Panc1 (cell line): ENCODE measurements around the gene SMAD7. TPM values are rescaled to one million over a fixed set of nuclear protein-coding genes. Genes with fewer than 3 reads are reported as not detected.

Experiments used
- ATAC-seq: fragments of 200-7000 bp; cut with Tn5 transposase; 2 replicates; pipeline ENCODE4 v1.9.1; 2020; ENCODE audit warnings: mild to moderate bottlenecking, moderate library complexity
- BruUV-seq: library from RNA; stranded (reverse); fragments of 400-500 nt; replicated peaks from 2 replicates; lab custom pipeline; 2021; lab: Mats Ljungman, UMichigan
- CTCF ChIA-PET: fragments of 300-600 bp; sonication (Branson Sonifier 250); formaldehyde crosslinking; loops from one replicate; lab custom pipeline; 2022; ENCODE audit warnings: antibody characterized with exemption; lab: Charles Lee
- POLR2A ChIA-PET: fragments of 300-600 bp; sonication (Branson Sonifier 250); formaldehyde crosslinking; loops from one replicate; lab custom pipeline; 2022; ENCODE audit warnings: antibody characterized with exemption; lab: Charles Lee
- DNase-seq: peaks from one replicate; pipeline ENCODE4 v3.0.0-alpha.2; 2010; ENCODE audit warnings: low read depth, low spot score
- H3K27ac ChIP-seq: 2 replicates; pipeline ENCODE4 v1.5.1; 2011; ENCODE audit warnings: mild to moderate bottlenecking, low read length, inconsistent platforms
- H3K27me3 ChIP-seq: fragments of 200-500 bp; sonication (Bioruptor generic); 2 replicates; pipeline ENCODE4 v1.6.0; 2014; ENCODE audit warnings: low read length, inconsistent platforms; ENCODE audit not compliant: control insufficient read depth, insufficient read depth
- H3K36me3 ChIP-seq: fragments of 200-500 bp; sonication (Bioruptor generic); 2 replicates; pipeline ENCODE4 v1.5.1; 2014; ENCODE audit warnings: inconsistent platforms, mild to moderate bottlenecking, low read length, moderate library complexity; ENCODE audit not compliant: control insufficient read depth, insufficient read depth
- H3K4me1 ChIP-seq: 2 replicates; pipeline ENCODE4 v1.5.1; 2011; ENCODE audit warnings: inconsistent platforms, mild to moderate bottlenecking, low read length, moderate library complexity; ENCODE audit not compliant: control insufficient read depth, insufficient read depth
- H3K4me3 ChIP-seq, 2 experiments: 2 replicates each; pipeline ENCODE4 v1.5.1; 2011 to 2012; ENCODE audit warnings: low read depth in 2 of 2, low read length in 2 of 2, mild to moderate bottlenecking in 2 of 2, inconsistent platforms in 1 of 2, moderate library complexity in 1 of 2
- H3K9me3 ChIP-seq: fragments of 200-500 bp; sonication (Bioruptor generic); 2 replicates; pipeline ENCODE4 v1.5.1; 2014; ENCODE audit warnings: low read depth, mild to moderate bottlenecking, inconsistent platforms, low read length, moderate library complexity; ENCODE audit not compliant: control insufficient read depth, insufficient read depth
- CTCF ChIP-seq: fragments of 450-650 bp; IDR thresholded peaks from 2 replicates; pipeline ENCODE4 v1.5.1; 2017; ENCODE audit warnings: mild to moderate bottlenecking
- POLR2AphosphoS5 ChIP-seq: IDR thresholded peaks from 2 replicates; pipeline ENCODE4 v1.6.1; 2012; ENCODE audit warnings: mild to moderate bottlenecking, low read depth, low read length, moderate library complexity
- SIN3A ChIP-seq: IDR thresholded peaks from 2 replicates; pipeline ENCODE4 v1.6.1; 2012; ENCODE audit warnings: low read depth, mild to moderate bottlenecking, low read length, moderate library complexity, borderline replicate concordance; ENCODE audit not compliant: insufficient read depth
- TCF7L2 ChIP-seq: IDR thresholded peaks from 2 replicates; pipeline ENCODE4 v1.6.1; 2011; ENCODE audit warnings: mild to moderate bottlenecking, low read depth, low read length, inconsistent platforms
- in situ Hi-C: cut with HindIII; loops from 2 replicates; pipeline ENCODE4 v1.10.0; 2016; ENCODE audit warnings: low sequenced_read_pairs, low pct_unique_long_range_greater_than_20kb
- intact Hi-C: fragments of 100-400 bp; cut with micrococcal nuclease; formaldehyde crosslinking; loops from one replicate; pipeline ENCODE4 v1.10.0; 2022; ENCODE audit not compliant: unreplicated experiment
- total RNA-seq: library from RNA; stranded (reverse); gene quantifications from one replicate; pipeline ENCODE4 v1.2.1, GENCODE V29; 2021; ENCODE audit not compliant: unreplicated experiment
- TF ChIP-seq, protein P1 (sequence below), 2 experiments: IDR thresholded peaks; 2 replicates each; pipeline ENCODE4 v1.6.1; 2011 to 2012; ENCODE audit warnings: low read depth in 2 of 2, control low read depth in 1 of 2, low read length in 1 of 2, mild to moderate bottlenecking in 1 of 2, moderate library complexity in 1 of 2; ENCODE audit not compliant: insufficient read depth in 1 of 2

SMAD7 gene
- total RNA-seq, 1 experiment from 2014 or later, result 21.3 TPM

- Histone ChIP-seq H3K4me1 (no peaks in the 10 kb centered on the region), H3K27me3 (no peaks in the 10 kb centered on the region), H3K4me3 (no peak overlapping the region), H3K9me3 (no peaks in the 10 kb centered on the region), H3K36me3 (no peaks in the 10 kb centered on the region), H3K27ac (no peak overlapping the region)
- ChIA-PET CTCF (no interaction called here), POLR2A (no interaction called here)
- no TSS peak for BruUV-seq
- ATAC-seq (peak; percentile 30; the same call in 1 of the 2 replicates), DNase-seq (no peak)
- in situ Hi-C loops, result no loop called here
- TF ChIP-seq POLR2AphosphoS5, result no peak
- TF ChIP-seq CTCF, result no peak
- TF ChIP-seq, protein P1, sequence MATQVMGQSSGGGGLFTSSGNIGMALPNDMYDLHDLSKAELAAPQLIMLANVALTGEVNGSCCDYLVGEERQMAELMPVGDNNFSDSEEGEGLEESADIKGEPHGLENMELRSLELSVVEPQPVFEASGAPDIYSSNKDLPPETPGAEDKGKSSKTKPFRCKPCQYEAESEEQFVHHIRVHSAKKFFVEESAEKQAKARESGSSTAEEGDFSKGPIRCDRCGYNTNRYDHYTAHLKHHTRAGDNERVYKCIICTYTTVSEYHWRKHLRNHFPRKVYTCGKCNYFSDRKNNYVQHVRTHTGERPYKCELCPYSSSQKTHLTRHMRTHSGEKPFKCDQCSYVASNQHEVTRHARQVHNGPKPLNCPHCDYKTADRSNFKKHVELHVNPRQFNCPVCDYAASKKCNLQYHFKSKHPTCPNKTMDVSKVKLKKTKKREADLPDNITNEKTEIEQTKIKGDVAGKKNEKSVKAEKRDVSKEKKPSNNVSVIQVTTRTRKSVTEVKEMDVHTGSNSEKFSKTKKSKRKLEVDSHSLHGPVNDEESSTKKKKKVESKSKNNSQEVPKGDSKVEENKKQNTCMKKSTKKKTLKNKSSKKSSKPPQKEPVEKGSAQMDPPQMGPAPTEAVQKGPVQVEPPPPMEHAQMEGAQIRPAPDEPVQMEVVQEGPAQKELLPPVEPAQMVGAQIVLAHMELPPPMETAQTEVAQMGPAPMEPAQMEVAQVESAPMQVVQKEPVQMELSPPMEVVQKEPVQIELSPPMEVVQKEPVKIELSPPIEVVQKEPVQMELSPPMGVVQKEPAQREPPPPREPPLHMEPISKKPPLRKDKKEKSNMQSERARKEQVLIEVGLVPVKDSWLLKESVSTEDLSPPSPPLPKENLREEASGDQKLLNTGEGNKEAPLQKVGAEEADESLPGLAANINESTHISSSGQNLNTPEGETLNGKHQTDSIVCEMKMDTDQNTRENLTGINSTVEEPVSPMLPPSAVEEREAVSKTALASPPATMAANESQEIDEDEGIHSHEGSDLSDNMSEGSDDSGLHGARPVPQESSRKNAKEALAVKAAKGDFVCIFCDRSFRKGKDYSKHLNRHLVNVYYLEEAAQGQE (IDR thresholded peaks at IDR 0.05; ENCODE audit: insufficient read depth in 1 of 2, low read depth in 2 of 2, low read length in 1 of 2), result no peak
- TF ChIP-seq TCF7L2, result no peak
- no peak for TF ChIP-seq SIN3A
- intact Hi-C loops, result no loop called here
Measured at GRCh38 chr18:48963586-48964470, 13.1 kb upstream of the SMAD7 start.

- ATAC-seq (peak; percentile 34; the same call in 1 of the 2 replicates), DNase-seq (no peak)
- no TSS peak for BruUV-seq
Measured at GRCh38 chr18:48962994-48963561, 12.3 kb upstream of the SMAD7 start.

More at GRCh38 chr18:48962994-48963561, 12.3 kb upstream of the SMAD7 start:
- no peaks in the 10 kb centered on the region for H3K9me3 ChIP-seq
- CTCF ChIA-PET, result no interaction called here
- H3K27ac ChIP-seq, result no peak overlapping the region
- H3K27me3 ChIP-seq, result no peaks in the 10 kb centered on the region
- H3K4me3 ChIP-seq, result no peak overlapping the region
- no peaks in the 10 kb centered on the region for H3K36me3 ChIP-seq
- intact Hi-C loops (no loop called here), in situ Hi-C loops (no loop called here)
- TF ChIP-seq CTCF (no peak), POLR2AphosphoS5 (no peak), SIN3A (no peak), TCF7L2 (no peak)
- TF ChIP-seq, protein P1 (IDR thresholded peaks at IDR 0.05; ENCODE audit: insufficient read depth in 1 of 2, low read depth in 2 of 2, low read length in 1 of 2), result no peak
- H3K4me1 ChIP-seq, result no peaks in the 10 kb centered on the region
- POLR2A ChIA-PET, result no interaction called here
